ENCODE results near the gene MEF2A.

Gene MEF2A

DNA sequence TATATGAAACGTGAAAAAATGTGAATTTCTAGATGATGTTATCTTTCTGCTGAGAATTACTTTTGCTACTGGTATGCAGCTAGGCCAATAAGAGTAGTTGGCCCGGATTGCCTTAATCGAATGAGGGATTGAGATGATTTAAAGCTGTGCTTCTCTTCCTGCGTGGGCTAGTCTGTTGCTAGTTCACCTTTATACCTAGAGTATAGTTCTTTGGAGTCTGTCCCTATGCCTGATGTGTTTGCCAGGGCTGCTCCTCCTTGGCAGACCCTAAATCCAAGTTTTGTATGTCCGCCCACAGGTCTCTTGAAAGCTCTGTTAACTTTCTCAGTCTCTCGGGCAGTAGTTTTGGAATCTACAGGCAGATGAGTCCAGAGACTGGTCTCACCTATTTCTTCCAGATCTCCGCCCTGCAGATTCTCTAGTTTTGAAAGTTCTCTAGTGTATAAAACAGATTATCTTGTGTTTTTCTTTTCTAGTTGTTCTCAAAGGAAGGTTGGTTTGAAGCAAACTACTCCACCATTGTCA is 64.9 kb downstream of the MEF2A start:
- Histone ChIP-seq H3K27me3 (ENCODE audit: control insufficient read depth, insufficient read depth, low read length) (no peaks in the 10 kb centered on the region), H3K4me3 (ENCODE audit: low read length) (no peak overlapping the region), H3K4me2 (ENCODE audit: low read length) (no peak overlapping the region), H3K4me1 (ENCODE audit: control insufficient read depth, insufficient read depth, low read length) (peaks cover 10% of the 10 kb centered on the region), H3K9me3 (replicated peaks; ENCODE audit: low read length) (no peaks in the 10 kb centered on the region), H3K36me3 (ENCODE audit: insufficient read depth, low read length) (no peaks in the 10 kb centered on the region), H3K9ac (ENCODE audit: low read depth, low read length) (no peak overlapping the region)

DNA sequence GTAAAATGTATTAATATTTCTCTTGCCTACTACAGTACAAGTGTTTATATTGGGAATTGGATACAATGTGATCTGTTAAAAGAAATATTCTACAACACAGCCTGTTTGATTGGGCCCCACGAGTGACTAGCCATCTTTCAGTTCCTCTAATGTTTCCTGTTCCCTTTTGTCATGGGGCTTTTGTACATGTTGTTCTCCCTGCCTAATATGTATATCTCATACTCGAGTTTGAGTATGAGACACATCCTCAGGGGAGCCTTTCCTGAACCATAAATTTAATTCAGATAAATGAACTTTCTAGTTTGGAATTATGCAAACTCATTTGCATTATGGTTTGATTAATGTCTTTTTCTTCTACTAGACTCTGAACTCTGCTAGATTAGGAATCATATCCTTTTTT is 65.5 kb downstream of the MEF2A start:
- peaks cover 10% of the 10 kb centered on the region for H3K4me1 ChIP-seq (ENCODE audit: control insufficient read depth, insufficient read depth, low read length)
- no peaks in the 10 kb centered on the region for H3K9me3 ChIP-seq (replicated peaks; ENCODE audit: low read length)
- no peak overlapping the region for H3K4me3 ChIP-seq (ENCODE audit: low read length)
- no peaks in the 10 kb centered on the region for H3K36me3 ChIP-seq (ENCODE audit: insufficient read depth, low read length)
- no peaks in the 10 kb centered on the region for H3K27me3 ChIP-seq (ENCODE audit: control insufficient read depth, insufficient read depth, low read length)
- no peak overlapping the region for H3K4me2 ChIP-seq (ENCODE audit: low read length)
- H3K9ac ChIP-seq (ENCODE audit: low read depth, low read length): no peak overlapping the region

DNA sequence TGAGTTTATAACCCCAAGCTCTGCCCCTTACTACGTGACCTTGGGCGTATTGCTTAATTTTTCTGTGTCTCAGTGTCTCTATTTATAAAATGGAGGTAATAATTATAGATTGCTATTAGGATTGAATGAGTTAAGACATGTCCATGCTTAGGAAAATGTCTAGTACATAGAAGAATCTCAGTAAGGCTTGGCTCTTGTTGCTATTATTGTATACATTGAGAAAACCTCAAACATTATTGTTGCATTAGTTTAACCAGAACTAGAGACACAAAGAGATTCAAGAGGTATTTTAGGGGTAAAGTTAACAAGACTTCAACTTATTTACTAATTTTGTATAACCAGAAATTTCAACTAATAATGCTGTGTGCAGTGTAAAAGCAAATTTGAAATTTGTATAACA is 66.7 kb downstream of the MEF2A start:
- Histone ChIP-seq H3K9ac (ENCODE audit: low read depth, low read length) (no peak overlapping the region), H3K4me3 (ENCODE audit: low read length) (no peak overlapping the region), H3K27me3 (ENCODE audit: control insufficient read depth, insufficient read depth, low read length) (no peaks in the 10 kb centered on the region), H3K4me1 (ENCODE audit: control insufficient read depth, insufficient read depth, low read length) (peaks cover 10% of the 10 kb centered on the region), H3K9me3 (replicated peaks; ENCODE audit: low read length) (no peaks in the 10 kb centered on the region), H3K36me3 (ENCODE audit: insufficient read depth, low read length) (no peaks in the 10 kb centered on the region), H3K4me2 (ENCODE audit: low read length) (no peak overlapping the region)

DNA sequence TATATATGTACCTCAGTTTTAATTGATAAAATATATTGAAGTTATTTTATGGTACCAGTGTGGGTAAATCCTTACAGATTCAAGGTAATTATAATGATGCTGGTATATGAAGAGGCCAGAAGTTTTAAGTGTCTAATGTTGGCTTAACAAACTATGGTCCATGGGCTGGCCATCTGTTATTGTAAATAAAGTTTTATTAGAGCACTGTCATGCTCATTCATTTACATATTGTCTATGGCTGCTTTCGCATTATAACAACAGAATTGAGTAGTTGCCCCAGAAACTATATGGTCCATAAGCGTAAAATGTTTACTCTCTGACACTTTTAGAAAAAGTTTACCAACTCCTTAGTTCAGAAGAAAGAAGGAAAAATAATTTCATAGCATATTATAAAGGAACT is 67.9 kb downstream of the MEF2A start:
- H3K4me3 ChIP-seq (ENCODE audit: low read length): no peak overlapping the region
- H3K9me3 ChIP-seq (replicated peaks; ENCODE audit: low read length): no peaks in the 10 kb centered on the region
- H3K9ac ChIP-seq (ENCODE audit: low read depth, low read length): no peak overlapping the region
- H3K36me3 ChIP-seq (ENCODE audit: insufficient read depth, low read length): no peaks in the 10 kb centered on the region
- H3K4me1 ChIP-seq (ENCODE audit: control insufficient read depth, insufficient read depth, low read length): peaks cover 10% of the 10 kb centered on the region
- H3K4me2 ChIP-seq (ENCODE audit: low read length): no peak overlapping the region
- H3K27me3 ChIP-seq (ENCODE audit: control insufficient read depth, insufficient read depth, low read length): no peaks in the 10 kb centered on the region

DNA sequence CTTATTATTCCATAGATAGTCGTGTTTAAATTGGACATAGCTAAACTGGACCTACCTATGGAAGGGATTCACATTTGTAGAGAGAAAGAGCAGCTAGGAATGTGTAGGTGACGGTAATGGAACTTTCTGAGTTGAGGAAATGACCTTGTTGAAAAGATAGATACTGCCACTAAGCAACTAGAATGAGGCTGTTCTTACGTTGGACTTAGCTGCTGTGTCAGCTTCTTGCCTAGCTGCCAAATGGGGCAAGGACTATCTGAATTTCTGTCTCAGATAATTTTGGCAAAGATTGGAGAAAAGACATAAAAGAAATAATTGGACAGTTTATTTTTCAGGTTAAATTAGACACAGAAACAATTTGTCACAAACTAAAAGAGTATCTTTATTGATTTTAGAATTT is 68.8 kb downstream of the MEF2A start:
- no peaks in the 10 kb centered on the region for H3K9me3 ChIP-seq (replicated peaks; ENCODE audit: low read length)
- no peak overlapping the region for H3K4me2 ChIP-seq (ENCODE audit: low read length)
- H3K27me3 ChIP-seq (ENCODE audit: control insufficient read depth, insufficient read depth, low read length): no peaks in the 10 kb centered on the region
- H3K4me3 ChIP-seq (ENCODE audit: low read length): no peak overlapping the region
- H3K4me1 ChIP-seq (ENCODE audit: control insufficient read depth, insufficient read depth, low read length): peaks cover 10% of the 10 kb centered on the region
- H3K36me3 ChIP-seq (ENCODE audit: insufficient read depth, low read length): no peaks in the 10 kb centered on the region
- H3K9ac ChIP-seq (ENCODE audit: low read depth, low read length): no peak overlapping the region

DNA sequence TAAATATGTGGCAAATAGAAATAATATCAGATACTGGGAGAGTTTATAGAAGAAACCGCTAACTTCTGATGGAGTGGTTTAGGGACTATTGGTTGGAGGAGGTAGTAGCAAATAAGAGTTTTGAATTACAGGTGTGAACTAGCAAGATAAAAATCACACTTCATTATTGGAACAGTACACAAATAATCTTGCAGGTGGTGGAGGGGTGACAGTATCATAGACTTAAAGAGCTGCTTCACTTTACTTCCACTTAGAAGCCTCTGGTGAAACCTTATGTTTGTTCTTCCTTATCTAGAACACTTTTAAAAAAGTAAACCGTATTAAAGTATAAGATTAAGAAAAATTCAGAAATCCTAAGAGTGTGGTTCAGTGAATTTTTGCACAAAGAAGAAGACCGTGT is 69.4 kb downstream of the MEF2A start:
- no peaks in the 10 kb centered on the region for H3K36me3 ChIP-seq (ENCODE audit: insufficient read depth, low read length)

DNA sequence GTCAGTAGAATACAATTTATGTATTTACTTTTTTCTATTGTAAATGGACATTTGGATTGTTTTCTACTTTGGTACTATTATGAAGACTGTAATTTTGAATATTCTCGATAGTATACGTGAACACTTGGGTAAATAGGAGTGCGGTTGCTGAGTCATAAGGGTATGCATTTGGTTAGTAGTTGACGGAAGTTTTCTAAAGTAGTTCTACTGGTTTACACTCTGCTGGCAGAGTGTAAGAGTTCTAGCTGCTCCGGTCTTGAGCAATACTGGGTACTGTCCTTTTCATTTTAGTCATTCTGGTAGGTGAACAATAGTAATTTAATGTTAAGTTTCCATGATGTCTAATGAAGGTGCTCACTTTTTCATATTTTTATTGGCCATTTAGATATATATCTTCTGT is 70.0 kb downstream of the MEF2A start:
- Histone ChIP-seq H3K4me2 (ENCODE audit: low read length) (no peak overlapping the region), H3K4me1 (ENCODE audit: control insufficient read depth, insufficient read depth, low read length) (peaks cover 9% of the 10 kb centered on the region), H3K27me3 (ENCODE audit: control insufficient read depth, insufficient read depth, low read length) (no peaks in the 10 kb centered on the region), H3K4me3 (ENCODE audit: low read length) (no peak overlapping the region), H3K36me3 (ENCODE audit: insufficient read depth, low read length) (peaks cover under 1% of the 10 kb centered on the region), H3K9ac (ENCODE audit: low read depth, low read length) (no peak overlapping the region), H3K9me3 (replicated peaks; ENCODE audit: low read length) (no peaks in the 10 kb centered on the region)

More for the DNA sequence above, 69.4 kb downstream of the MEF2A start:
- Histone ChIP-seq H3K27me3 (ENCODE audit: control insufficient read depth, insufficient read depth, low read length) (no peaks in the 10 kb centered on the region), H3K9me3 (replicated peaks; ENCODE audit: low read length) (no peaks in the 10 kb centered on the region), H3K9ac (ENCODE audit: low read depth, low read length) (no peak overlapping the region), H3K4me1 (ENCODE audit: control insufficient read depth, insufficient read depth, low read length) (peaks cover 10% of the 10 kb centered on the region), H3K4me2 (ENCODE audit: low read length) (no peak overlapping the region), H3K4me3 (ENCODE audit: low read length) (no peak overlapping the region)

DNA sequence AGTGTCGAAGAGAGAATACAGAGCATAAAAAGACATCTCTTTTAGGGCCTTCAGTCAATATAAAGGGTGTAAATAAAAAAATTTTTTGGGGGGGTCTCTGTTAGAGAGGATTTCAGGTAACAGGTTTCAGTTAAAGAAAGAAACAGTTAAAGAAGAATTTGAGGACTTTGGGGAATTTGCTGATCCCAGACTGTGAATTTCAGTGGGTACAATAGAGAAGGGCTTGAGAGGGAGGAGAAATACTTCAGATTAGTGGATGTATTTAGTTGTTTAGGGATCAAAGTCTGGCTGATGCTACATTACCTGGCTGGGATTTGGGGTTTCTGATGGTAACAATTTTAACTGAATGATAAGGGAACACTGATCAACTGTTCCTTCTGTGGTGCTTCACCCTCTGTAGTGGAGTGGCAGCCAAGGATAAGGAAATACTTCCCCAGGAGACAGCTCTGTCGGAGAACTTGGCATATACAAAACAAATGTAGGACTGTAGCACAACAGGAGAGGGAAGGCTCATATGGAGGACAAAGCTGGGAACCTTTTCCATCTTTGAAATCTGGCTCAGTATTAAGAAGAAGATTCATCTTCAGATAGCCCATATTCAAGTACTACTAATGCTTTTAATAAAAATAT is 79.2 kb downstream of the MEF2A start:
- Histone ChIP-seq H3K9ac (ENCODE audit: low read depth, low read length) (no peak overlapping the region), H3K4me2 (ENCODE audit: low read length) (no peak overlapping the region), H3K9me3 (replicated peaks; ENCODE audit: low read length) (no peaks in the 10 kb centered on the region), H3K4me3 (ENCODE audit: low read length) (no peak overlapping the region), H3K36me3 (ENCODE audit: insufficient read depth, low read length) (peaks cover 17% of the 10 kb centered on the region), H3K4me1 (ENCODE audit: control insufficient read depth, insufficient read depth, low read length) (no peaks in the 10 kb centered on the region), H3K27me3 (ENCODE audit: control insufficient read depth, insufficient read depth, low read length) (no peaks in the 10 kb centered on the region)

DNA sequence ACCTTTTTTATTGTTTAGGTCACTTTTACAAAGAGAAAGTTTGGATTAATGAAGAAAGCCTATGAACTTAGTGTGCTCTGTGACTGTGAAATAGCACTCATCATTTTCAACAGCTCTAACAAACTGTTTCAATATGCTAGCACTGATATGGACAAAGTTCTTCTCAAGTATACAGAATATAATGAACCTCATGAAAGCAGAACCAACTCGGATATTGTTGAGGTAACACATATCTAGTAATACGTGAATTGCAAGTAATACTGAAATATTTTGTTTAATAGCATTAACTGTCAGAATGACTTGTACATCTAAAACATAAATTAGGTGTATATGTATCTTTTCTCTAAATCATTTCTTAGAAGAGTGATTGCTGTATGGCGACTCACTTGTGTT is 79.8 kb downstream of the MEF2A start:
- H3K9me3 ChIP-seq (replicated peaks; ENCODE audit: low read length): no peaks in the 10 kb centered on the region
- no peaks in the 10 kb centered on the region for H3K27me3 ChIP-seq (ENCODE audit: control insufficient read depth, insufficient read depth, low read length)
- peaks cover under 1% of the 10 kb centered on the region for H3K4me1 ChIP-seq (ENCODE audit: control insufficient read depth, insufficient read depth, low read length)
- no peak overlapping the region for H3K9ac ChIP-seq (ENCODE audit: low read depth, low read length)
- H3K4me2 ChIP-seq (ENCODE audit: low read length): no peak overlapping the region
- no peak overlapping the region for H3K4me3 ChIP-seq (ENCODE audit: low read length)
- H3K36me3 ChIP-seq (ENCODE audit: insufficient read depth, low read length): peaks cover 17% of the 10 kb centered on the region

DNA sequence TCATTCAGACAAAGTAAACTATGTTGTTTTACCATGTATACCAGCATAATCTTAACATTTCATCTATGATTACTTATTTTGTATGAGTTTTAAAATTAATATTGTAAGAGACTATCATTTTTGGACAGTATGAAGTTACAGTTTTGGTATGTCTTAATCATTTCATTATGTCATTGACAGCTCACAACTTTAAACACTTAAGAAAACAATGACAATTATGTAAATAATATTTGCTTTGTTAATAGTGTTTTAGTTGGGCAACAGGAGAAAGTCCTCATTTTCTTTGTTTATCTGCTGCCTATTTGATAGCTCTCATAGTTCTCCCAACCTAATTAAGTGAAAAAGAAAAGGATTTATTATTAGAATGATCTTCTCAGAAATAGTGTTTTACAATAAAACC is 80.2 kb downstream of the MEF2A start:
- H3K9me3 ChIP-seq (replicated peaks; ENCODE audit: low read length): no peaks in the 10 kb centered on the region
- no peak overlapping the region for H3K4me3 ChIP-seq (ENCODE audit: low read length)
- H3K27me3 ChIP-seq (ENCODE audit: control insufficient read depth, insufficient read depth, low read length): no peaks in the 10 kb centered on the region
- no peak overlapping the region for H3K4me2 ChIP-seq (ENCODE audit: low read length)
- H3K36me3 ChIP-seq (ENCODE audit: insufficient read depth, low read length): peaks cover 15% of the 10 kb centered on the region
- no peak overlapping the region for H3K9ac ChIP-seq (ENCODE audit: low read depth, low read length)
- H3K4me1 ChIP-seq (ENCODE audit: control insufficient read depth, insufficient read depth, low read length): peaks cover 4% of the 10 kb centered on the region

DNA sequence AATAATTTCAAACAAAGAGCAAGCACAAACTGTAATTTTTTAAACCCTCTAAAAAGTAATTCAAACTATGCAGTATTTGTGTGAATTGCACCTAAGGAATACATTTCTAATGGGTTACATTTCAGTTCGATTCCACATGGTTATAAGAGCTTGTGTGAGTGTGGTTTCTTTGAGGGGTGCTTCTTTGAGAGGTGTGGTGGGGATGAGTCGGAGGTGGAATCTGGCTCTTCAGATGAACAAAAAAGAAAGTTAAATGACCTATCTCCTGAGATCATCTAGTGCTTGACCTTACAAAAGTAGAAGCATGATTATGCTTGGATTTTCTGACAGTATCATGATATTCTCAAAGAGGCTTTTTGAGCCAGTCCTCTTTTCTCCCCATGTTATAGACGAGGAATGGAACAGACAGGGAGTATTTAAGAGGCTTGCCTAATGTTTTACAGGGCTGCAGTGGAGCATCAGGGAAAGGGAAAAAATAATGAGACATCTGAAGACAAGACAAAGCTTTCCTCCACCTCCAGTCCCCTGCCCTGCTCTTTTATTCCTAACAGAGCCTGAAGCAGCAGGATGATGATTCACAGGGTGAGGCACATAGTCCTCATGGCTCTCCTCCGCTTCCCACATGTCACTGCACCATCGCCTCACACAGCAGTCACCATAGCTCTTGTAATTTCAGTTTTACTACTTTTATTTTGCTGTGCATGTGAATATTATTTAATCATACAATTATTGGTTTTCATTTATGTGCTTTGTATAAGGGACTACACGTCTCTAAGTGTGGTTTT is 85.4 kb downstream of the MEF2A start:
- Histone ChIP-seq H3K4me1 (ENCODE audit: control insufficient read depth, insufficient read depth, low read length) (peaks cover 14% of the 10 kb centered on the region), H3K9me3 (replicated peaks; ENCODE audit: low read length) (no peaks in the 10 kb centered on the region), H3K27me3 (ENCODE audit: control insufficient read depth, insufficient read depth, low read length) (no peaks in the 10 kb centered on the region), H3K4me3 (ENCODE audit: low read length) (no peak overlapping the region), H3K4me2 (ENCODE audit: low read length) (peak overlapping the region; percentile 20), H3K36me3 (ENCODE audit: insufficient read depth, low read length) (peaks cover 9% of the 10 kb centered on the region), H3K9ac (ENCODE audit: low read depth, low read length) (peak overlapping the region; percentile 16)

DNA sequence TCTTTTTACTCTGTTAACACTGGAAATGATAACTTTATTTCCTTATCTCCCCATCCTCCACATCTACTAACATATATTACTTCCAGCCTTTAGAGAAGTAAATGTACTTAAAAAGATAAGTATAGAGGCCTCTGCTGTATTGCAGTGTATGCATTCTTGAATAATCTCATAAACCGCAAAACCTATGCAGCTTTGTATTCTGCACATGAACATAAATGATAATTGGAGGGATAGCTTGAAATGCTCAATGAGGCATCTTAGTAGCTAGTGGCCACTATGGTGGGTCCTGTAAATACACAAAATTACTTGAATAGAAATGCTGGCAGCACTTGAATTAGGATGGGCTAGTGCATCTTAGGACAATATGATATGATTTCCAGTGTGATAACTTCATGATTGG is 90.4 kb downstream of the MEF2A start:
- Histone ChIP-seq H3K9ac (ENCODE audit: low read depth, low read length) (no peak overlapping the region), H3K4me3 (ENCODE audit: low read length) (no peak overlapping the region), H3K36me3 (ENCODE audit: insufficient read depth, low read length) (peaks cover 4% of the 10 kb centered on the region), H3K4me1 (ENCODE audit: control insufficient read depth, insufficient read depth, low read length) (peaks cover 7% of the 10 kb centered on the region), H3K9me3 (replicated peaks; ENCODE audit: low read length) (no peaks in the 10 kb centered on the region), H3K27me3 (ENCODE audit: control insufficient read depth, insufficient read depth, low read length) (no peaks in the 10 kb centered on the region), H3K4me2 (ENCODE audit: low read length) (no peak overlapping the region)
